Measurements from ENCODE around the gene ADCY2.

The ADCY2 gene

DNA sequence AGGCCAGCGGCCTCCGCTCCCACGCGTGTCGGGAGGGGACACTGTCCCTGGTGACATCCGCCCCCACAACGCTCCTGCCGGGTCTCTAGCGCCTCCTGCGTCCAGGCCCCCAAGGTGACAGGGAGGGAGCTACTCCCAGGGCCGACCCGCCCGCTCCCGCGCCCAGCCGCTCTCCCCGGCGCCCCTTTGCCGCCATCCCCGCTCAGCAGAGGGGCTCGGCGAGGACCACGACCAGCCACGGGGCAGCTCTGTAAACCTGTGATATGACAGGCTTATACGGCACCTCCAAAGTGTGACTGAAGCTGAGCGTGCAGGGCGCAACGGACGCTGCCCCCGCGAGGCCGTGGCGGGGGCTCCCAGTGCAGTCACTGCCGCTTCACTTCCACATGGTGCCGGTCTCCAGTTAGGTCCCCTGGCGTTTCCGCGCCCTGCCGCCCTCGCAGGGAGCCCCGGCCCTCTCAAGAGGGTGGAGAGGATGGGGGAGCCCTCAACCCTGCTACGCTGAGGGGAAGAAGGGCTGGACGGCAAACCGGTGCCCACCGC is 978 bp upstream of the ADCY2 start:
- Histone ChIP-seq H3K27me3 (ENCODE audit: control insufficient read depth in 5 of 5, insufficient read depth in 4 of 5, low read length in 5 of 5) (peaks cover 0 to 30% (median 22%) of the 10 kb centered on the region in 5 donors), H3K27ac (ENCODE audit: low read depth, low read length) (no peak overlapping the region), H3K9me3 (ENCODE audit: control insufficient read depth in 5 of 5, low read length in 5 of 5) (no peaks in the 10 kb centered on the region), H3K4me1 (ENCODE audit: control insufficient read depth in 5 of 5, insufficient read depth in 5 of 5, low read length in 5 of 5) (peaks cover 0 to 20% (median 12%) of the 10 kb centered on the region in 5 donors), H3K36me3 (ENCODE audit: control insufficient read depth in 5 of 5, insufficient read depth in 5 of 5, low read length in 5 of 5) (no peaks in the 10 kb centered on the region), H3K9ac (ENCODE audit: low read length in 5 of 5) (peak overlapping the region in 1 of 5 donors; percentile 10), H3K4me3 (ENCODE audit: low read depth in 1 of 5, low read length in 5 of 5) (peak overlapping the region in 2 of 5 donors; percentile 17 to 37)

- no peaks in the 10 kb centered on the region for H3K9me3 ChIP-seq (ENCODE audit: control insufficient read depth in 5 of 5, low read length in 5 of 5)
- peak overlapping the region in 4 of 5 donors; percentile 6 to 49 (median 27) for H3K4me3 ChIP-seq (ENCODE audit: low read depth in 1 of 5, low read length in 5 of 5)
- no peaks in the 10 kb centered on the region for H3K36me3 ChIP-seq (ENCODE audit: control insufficient read depth in 5 of 5, insufficient read depth in 5 of 5, low read length in 5 of 5)
- peaks cover 0 to 20% (median 12%) of the 10 kb centered on the region in 5 donors for H3K4me1 ChIP-seq (ENCODE audit: control insufficient read depth in 5 of 5, insufficient read depth in 5 of 5, low read length in 5 of 5)
- H3K27ac ChIP-seq (ENCODE audit: low read depth, low read length) = no peak overlapping the region
- H3K27me3 ChIP-seq (ENCODE audit: control insufficient read depth in 5 of 5, insufficient read depth in 4 of 5, low read length in 5 of 5) = peaks cover 0 to 30% (median 22%) of the 10 kb centered on the region in 5 donors
- H3K9ac ChIP-seq (ENCODE audit: low read length in 5 of 5) = peak overlapping the region in 1 of 5 donors; percentile 10
These were observed 449 bp upstream of the ADCY2 start for GRCh38 chr5:7395432-7395946.

- Histone ChIP-seq H3K27ac (ENCODE audit: low read depth, low read length) (no peak overlapping the region), H3K4me3 (ENCODE audit: low read depth in 1 of 5, low read length in 5 of 5) (peak overlapping the region; percentile 31 to 69 (median 47)), H3K27me3 (ENCODE audit: control insufficient read depth in 5 of 5, insufficient read depth in 4 of 5, low read length in 5 of 5) (peaks cover 0 to 30% (median 22%) of the 10 kb centered on the region in 5 donors), H3K9me3 (ENCODE audit: control insufficient read depth in 5 of 5, low read length in 5 of 5) (no peaks in the 10 kb centered on the region), H3K36me3 (ENCODE audit: control insufficient read depth in 5 of 5, insufficient read depth in 5 of 5, low read length in 5 of 5) (no peaks in the 10 kb centered on the region), H3K9ac (ENCODE audit: low read length in 5 of 5) (no peak overlapping the region), H3K4me1 (ENCODE audit: control insufficient read depth in 5 of 5, insufficient read depth in 5 of 5, low read length in 5 of 5) (peaks cover 0 to 20% (median 12%) of the 10 kb centered on the region in 5 donors)
These were observed 946 bp downstream of the ADCY2 start for GRCh38 chr5:7396713-7397454.

DNA sequence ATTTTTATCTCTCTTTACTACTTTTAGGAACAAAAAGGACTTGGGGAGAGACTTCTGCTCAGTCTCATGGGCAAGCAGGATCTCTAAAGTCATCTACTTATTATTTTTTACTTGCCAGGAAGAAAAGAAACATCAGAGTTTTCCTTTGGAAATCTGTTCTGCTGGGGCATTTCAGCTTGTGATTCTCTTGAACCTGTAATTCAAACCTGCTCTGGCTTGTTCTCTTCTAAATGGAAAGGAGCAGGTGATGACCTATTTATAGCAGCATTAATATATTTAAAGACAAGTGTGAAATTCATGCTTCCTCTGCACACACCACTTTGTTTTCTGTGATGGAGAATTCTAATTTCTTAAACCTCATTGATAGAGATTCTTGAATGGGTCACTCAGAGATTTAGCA is 2.0 kb downstream of the ADCY2 start:
- Histone ChIP-seq H3K27me3 (ENCODE audit: control insufficient read depth in 5 of 5, insufficient read depth in 4 of 5, low read length in 5 of 5) (peaks cover 0 to 30% (median 22%) of the 10 kb centered on the region in 5 donors), H3K4me1 (ENCODE audit: control insufficient read depth in 5 of 5, insufficient read depth in 5 of 5, low read length in 5 of 5) (peaks cover 0 to 20% (median 12%) of the 10 kb centered on the region in 5 donors), H3K9me3 (ENCODE audit: control insufficient read depth in 5 of 5, low read length in 5 of 5) (no peaks in the 10 kb centered on the region), H3K27ac (ENCODE audit: low read depth, low read length) (no peak overlapping the region), H3K9ac (ENCODE audit: low read length in 5 of 5) (no peak overlapping the region), H3K36me3 (ENCODE audit: control insufficient read depth in 5 of 5, insufficient read depth in 5 of 5, low read length in 5 of 5) (no peaks in the 10 kb centered on the region), H3K4me3 (ENCODE audit: low read depth in 1 of 5, low read length in 5 of 5) (no peak overlapping the region)

- Histone ChIP-seq H3K9ac (ENCODE audit: low read length in 5 of 5) (no peak overlapping the region), H3K9me3 (ENCODE audit: control insufficient read depth in 5 of 5, low read length in 5 of 5) (no peaks in the 10 kb centered on the region), H3K27me3 (ENCODE audit: control insufficient read depth in 5 of 5, insufficient read depth in 4 of 5, low read length in 5 of 5) (peaks cover 0 to 30% (median 22%) of the 10 kb centered on the region in 5 donors), H3K4me3 (ENCODE audit: low read depth in 1 of 5, low read length in 5 of 5) (no peak overlapping the region), H3K36me3 (ENCODE audit: control insufficient read depth in 5 of 5, insufficient read depth in 5 of 5, low read length in 5 of 5) (no peaks in the 10 kb centered on the region), H3K27ac (ENCODE audit: low read depth, low read length) (no peak overlapping the region), H3K4me1 (ENCODE audit: control insufficient read depth in 5 of 5, insufficient read depth in 5 of 5, low read length in 5 of 5) (peaks cover 0 to 20% (median 12%) of the 10 kb centered on the region in 5 donors)
These were observed 2.8 kb downstream of the ADCY2 start for GRCh38 chr5:7398596-7399280.

DNA sequence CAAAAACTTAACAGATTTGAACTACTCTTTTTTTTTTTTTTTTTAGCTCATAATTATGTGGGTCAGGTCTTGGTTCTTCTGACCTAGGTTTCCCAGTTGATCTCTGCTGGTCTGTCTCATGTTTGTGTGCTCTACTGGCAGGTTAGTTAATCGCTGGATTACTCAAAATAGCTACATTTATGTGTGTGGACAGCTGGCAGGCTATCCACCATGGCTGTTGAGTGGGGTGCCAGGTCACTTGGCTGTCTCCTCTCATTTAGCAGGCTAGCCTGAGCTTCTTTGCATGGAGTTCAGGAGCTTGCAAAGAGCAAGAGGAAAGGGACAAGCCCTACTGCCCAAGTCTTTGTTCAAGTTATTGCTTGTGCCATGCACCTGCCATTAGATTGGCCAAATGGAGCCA is 9.3 kb downstream of the ADCY2 start:
- peaks cover 0 to 3% (median 0%) of the 10 kb centered on the region in 5 donors for H3K9me3 ChIP-seq (ENCODE audit: control insufficient read depth in 5 of 5, low read length in 5 of 5)
- no peak overlapping the region for H3K27ac ChIP-seq (ENCODE audit: low read depth, low read length)
- H3K9ac ChIP-seq (ENCODE audit: low read length in 5 of 5) = no peak overlapping the region
- no peaks in the 10 kb centered on the region for H3K4me1 ChIP-seq (ENCODE audit: control insufficient read depth in 5 of 5, insufficient read depth in 5 of 5, low read length in 5 of 5)
- no peaks in the 10 kb centered on the region for H3K36me3 ChIP-seq (ENCODE audit: control insufficient read depth in 5 of 5, insufficient read depth in 5 of 5, low read length in 5 of 5)
- no peak overlapping the region for H3K4me3 ChIP-seq (ENCODE audit: low read depth in 1 of 5, low read length in 5 of 5)
- H3K27me3 ChIP-seq (ENCODE audit: control insufficient read depth in 5 of 5, insufficient read depth in 4 of 5, low read length in 5 of 5) = no peaks in the 10 kb centered on the region

- no peaks in the 10 kb centered on the region for H3K27me3 ChIP-seq (ENCODE audit: control insufficient read depth in 5 of 5, insufficient read depth in 4 of 5, low read length in 5 of 5)
- no peak overlapping the region for H3K9ac ChIP-seq (ENCODE audit: low read length in 5 of 5)
- no peaks in the 10 kb centered on the region for H3K4me1 ChIP-seq (ENCODE audit: control insufficient read depth in 5 of 5, insufficient read depth in 5 of 5, low read length in 5 of 5)
- no peak overlapping the region for H3K4me3 ChIP-seq (ENCODE audit: low read depth in 1 of 5, low read length in 5 of 5)
- H3K36me3 ChIP-seq (ENCODE audit: control insufficient read depth in 5 of 5, insufficient read depth in 5 of 5, low read length in 5 of 5) = no peaks in the 10 kb centered on the region
- H3K27ac ChIP-seq (ENCODE audit: low read depth, low read length) = no peak overlapping the region
- peaks cover 0 to 3% (median 0%) of the 10 kb centered on the region in 5 donors for H3K9me3 ChIP-seq (ENCODE audit: control insufficient read depth in 5 of 5, low read length in 5 of 5)
These were observed 15.1 kb downstream of the ADCY2 start for GRCh38 chr5:7410936-7411511.

DNA sequence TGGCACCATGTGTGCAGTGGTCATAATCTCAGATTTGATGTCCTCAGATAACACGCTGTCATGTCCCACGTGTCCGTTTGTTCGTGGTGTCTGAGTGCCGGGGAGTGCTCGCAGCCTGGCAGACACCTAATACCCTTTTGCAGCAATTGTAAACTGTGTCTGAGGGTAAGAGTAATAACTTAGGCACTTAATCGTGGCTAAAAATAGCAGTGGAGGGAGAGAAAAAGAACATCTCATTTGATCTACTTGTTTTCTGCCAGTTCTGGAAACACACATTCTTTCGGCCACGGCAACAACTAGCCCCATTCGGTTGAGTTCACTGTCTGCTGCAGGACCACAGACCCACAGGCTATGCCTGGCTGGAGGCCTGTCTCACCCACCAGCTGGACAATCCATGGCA is 16.5 kb downstream of the ADCY2 start:
- no peaks in the 10 kb centered on the region for H3K27me3 ChIP-seq (ENCODE audit: control insufficient read depth in 5 of 5, insufficient read depth in 4 of 5, low read length in 5 of 5)
- no peak overlapping the region for H3K9ac ChIP-seq (ENCODE audit: low read length in 5 of 5)
- no peak overlapping the region for H3K27ac ChIP-seq (ENCODE audit: low read depth, low read length)
- no peak overlapping the region for H3K4me3 ChIP-seq (ENCODE audit: low read depth in 1 of 5, low read length in 5 of 5)
- H3K36me3 ChIP-seq (ENCODE audit: control insufficient read depth in 5 of 5, insufficient read depth in 5 of 5, low read length in 5 of 5) = no peaks in the 10 kb centered on the region
- no peaks in the 10 kb centered on the region for H3K4me1 ChIP-seq (ENCODE audit: control insufficient read depth in 5 of 5, insufficient read depth in 5 of 5, low read length in 5 of 5)
- peaks cover 0 to 1% (median 0%) of the 10 kb centered on the region in 5 donors for H3K9me3 ChIP-seq (ENCODE audit: control insufficient read depth in 5 of 5, low read length in 5 of 5)

DNA sequence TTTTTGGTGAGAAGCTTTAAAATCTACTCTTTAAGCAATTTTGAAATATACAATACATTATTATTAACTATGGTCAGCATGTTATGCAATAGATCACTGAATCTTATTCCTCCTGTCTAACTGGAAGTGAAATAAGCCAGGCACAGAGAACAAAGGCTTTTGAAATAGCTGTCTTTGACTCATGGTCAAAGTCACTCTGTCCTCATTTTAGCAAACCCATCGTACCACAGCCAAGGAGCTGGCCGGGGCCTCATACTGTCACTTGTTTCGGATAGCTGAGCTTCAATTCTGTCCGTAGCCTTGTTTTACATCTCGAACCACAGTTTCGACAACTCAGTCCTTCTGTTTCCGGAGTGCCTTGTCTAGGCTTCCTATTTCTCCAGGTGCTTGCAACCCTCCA is 19.2 kb downstream of the ADCY2 start:
- Histone ChIP-seq H3K27ac (ENCODE audit: low read depth, low read length) (no peak overlapping the region), H3K4me1 (ENCODE audit: control insufficient read depth in 5 of 5, insufficient read depth in 5 of 5, low read length in 5 of 5) (no peaks in the 10 kb centered on the region), H3K9ac (ENCODE audit: low read length in 5 of 5) (no peak overlapping the region), H3K4me3 (ENCODE audit: low read depth in 1 of 5, low read length in 5 of 5) (no peak overlapping the region), H3K36me3 (ENCODE audit: control insufficient read depth in 5 of 5, insufficient read depth in 5 of 5, low read length in 5 of 5) (no peaks in the 10 kb centered on the region), H3K9me3 (ENCODE audit: control insufficient read depth in 5 of 5, low read length in 5 of 5) (no peaks in the 10 kb centered on the region), H3K27me3 (ENCODE audit: control insufficient read depth in 5 of 5, insufficient read depth in 4 of 5, low read length in 5 of 5) (peaks cover 0 to 8% (median 7%) of the 10 kb centered on the region in 5 donors)

Data from subcutaneous abdominal adipose tissue (tissue), 5 donors.